ENCODE results near the gene SYNDIG1. TPM values are rescaled to one million over a fixed set of nuclear protein-coding genes. Genes with fewer than 3 reads are reported as not detected.
A peak's percentile ranks its signal among the peaks of the same experiment; 100 is the strongest.

The SYNDIG1 gene
- total RNA-seq, 4 donors from 2014 or later, result 0.45 TPM; not detected in 3

- H3K4me3 ChIP-seq (ENCODE audit: low read depth, poor library complexity, severe bottlenecking), result no peak overlapping the region
- 58 to 69% methylated on average over 2 of the region's 2 CpGs for WGBS, 2 donors
- intact Hi-C loops (cut with DNase I; ENCODE audit: low total_unique reads), result no loop called here
- TF ChIP-seq POLR2A (IDR thresholded peaks at IDR 0.05), result no peak
- TF ChIP-seq CTCF (IDR thresholded peaks at IDR 0.05), result no peak
- DNase-seq (ENCODE audit: low spot score in 2 of 2), result no peak
These were observed 89.8 kb downstream of the SYNDIG1 start for GRCh38 chr20:24559114-24559732.

GRCh38 chr20:24560571-24561491 is 91.4 kb downstream of the SYNDIG1 start:
- DNase-seq (ENCODE audit: low spot score in 2 of 2), result no peak
- WGBS, 2 donors, result 73 to 77% methylated on average over 5 of the region's 5 CpGs
- intact Hi-C loops (cut with DNase I; ENCODE audit: low total_unique reads), result no loop called here
- H3K4me3 ChIP-seq (ENCODE audit: low read depth, poor library complexity, severe bottlenecking), result no peak overlapping the region
- TF ChIP-seq CTCF (IDR thresholded peaks at IDR 0.05) (no peak), POLR2A (IDR thresholded peaks at IDR 0.05) (no peak)

GRCh38 chr20:24565835-24566351 is 96.5 kb downstream of the SYNDIG1 start:
- intact Hi-C loops (cut with DNase I; ENCODE audit: low total_unique reads), result no loop called here
- WGBS, 2 donors, result 85% methylated on average over 2 of the region's 2 CpGs
- H3K4me3 ChIP-seq (ENCODE audit: low read depth, poor library complexity, severe bottlenecking), result no peak overlapping the region
- TF ChIP-seq POLR2A (IDR thresholded peaks at IDR 0.05) (no peak), CTCF (IDR thresholded peaks at IDR 0.05) (no peak)
- DNase-seq (ENCODE audit: low spot score in 2 of 2), result peak in 1 of 2 donors; percentile 49

- TF ChIP-seq POLR2A (IDR thresholded peaks at IDR 0.05) (no peak), CTCF (IDR thresholded peaks at IDR 0.05) (no peak)
- 74 to 75% methylated on average over 7 of the region's 7 CpGs for WGBS, 2 donors
- no peak for DNase-seq (ENCODE audit: low spot score in 2 of 2)
- no peak overlapping the region for H3K4me3 ChIP-seq (ENCODE audit: low read depth, poor library complexity, severe bottlenecking)
- intact Hi-C loops (cut with DNase I; ENCODE audit: low total_unique reads), result no loop called here
These were observed 97.2 kb downstream of the SYNDIG1 start for GRCh38 chr20:24566656-24567055.

GRCh38 chr20:24567508-24567907 is 98.1 kb downstream of the SYNDIG1 start:
- H3K4me3 ChIP-seq (ENCODE audit: low read depth, poor library complexity, severe bottlenecking), result no peak overlapping the region
- TF ChIP-seq CTCF (IDR thresholded peaks at IDR 0.05) (no peak), POLR2A (IDR thresholded peaks at IDR 0.05) (no peak)
- WGBS, 2 donors, result 88 to 93% methylated on average over 5 of the region's 5 CpGs
- intact Hi-C loops (cut with DNase I; ENCODE audit: low total_unique reads), result no loop called here
- no peak for DNase-seq (ENCODE audit: low spot score in 2 of 2)

Data from lower leg skin (tissue), 4 donors.